Measurements from ENCODE around the gene LDAH. TPM values are rescaled to one million over a fixed set of nuclear protein-coding genes. Genes with fewer than 3 reads are reported as not detected.

The LDAH gene
- total and polyA plus RNA-seq, 4 experiments from 2014 or later: 12.3 to 23.9 (median 18.8) TPM

- peaks cover 20% of the 10 kb centered on the region for H3K4me1 ChIP-seq (ENCODE audit: insufficient read depth, low read length)
- CTCF ChIA-PET (ENCODE audit: partially characterized antibody): interaction anchor here (0.6 to 5.2 kb wide), 5 partner anchors 8 to 242 kb away, joined by 3 to 76 read pairs (median 17); partner anchors contain the start of gene RHOB
- POLR2A ChIA-PET (ENCODE audit: partially characterized antibody): interaction anchor here (1.6 to 3.3 kb wide), 4 partner anchors 23 to 752 kb away, joined by 4 to 70 read pairs (median 18); partner anchors contain the start of genes LDAH and RHOB
Measured at GRCh38 chr2:20652673-20653575, 170.0 kb downstream of the LDAH start.

GRCh38 chr2:20652141-20652540 is 170.8 kb downstream of the LDAH start:
- Mint-ChIP-seq H3K9me3 (peaks cover 0 to 3% (median 0%) of the 10 kb centered on the region in 8 donors), H3K27me3 (peaks cover 1 to 4% of the 10 kb centered on the region in 2 donors), H3K4me1 (peaks cover 22 to 42% (median 36%) of the 10 kb centered on the region in 4 donors), H3K4me3 (peak overlapping the region in 4 of 8 donors; percentile 32 to 93 (median 86)), H3K27ac (peak overlapping the region; percentile 36 to 98 (median 96)), H3K36me3 (peaks cover 0 to 8% of the 10 kb centered on the region in 2 donors)
- no peak for DNase-seq
- Histone ChIP-seq H3K27me3 (ENCODE audit: insufficient read depth, low read length) (no peaks in the 10 kb centered on the region), H3K36me3 (ENCODE audit: insufficient read depth, low read length) (no peaks in the 10 kb centered on the region), H3K4me1 (ENCODE audit: insufficient read depth, low read length) (peaks cover 20% of the 10 kb centered on the region), H3K4me3 (ENCODE audit: low read length in 2 of 2) (no peak overlapping the region), H3K9me3 (ENCODE audit: control insufficient read depth in 1 of 2, low read length in 2 of 2) (no peaks in the 10 kb centered on the region), H3K27ac (ENCODE audit: low read depth, low read length) (no peak overlapping the region)
- intact Hi-C loops (cut with micrococcal nuclease): loop anchor here (5.0 to 10.0 kb wide), 3 partner anchors 170 to 1305 kb away; partner anchors contain the start of gene LDAH
- POLR2A ChIA-PET (ENCODE audit: partially characterized antibody): interaction anchor here (1.1 to 3.3 kb wide), 8 partner anchors 9 to 751 kb away, joined by 4 to 70 read pairs (median 14); partner anchors contain the start of genes GDF7, LDAH, PUM2 and RHOB
- CTCF ChIA-PET (ENCODE audit: partially characterized antibody): interaction anchor here (1.2 to 5.2 kb wide), 10 partner anchors 9 to 311 kb away, joined by 4 to 76 read pairs (median 10); partner anchors contain the start of gene RHOB

More at GRCh38 chr2:20652673-20653575, 170.0 kb downstream of the LDAH start:
- Mint-ChIP-seq H3K27ac (peak overlapping the region in 5 of 7 donors; percentile 33 to 96 (median 62)), H3K4me1 (peaks cover 22 to 42% (median 34%) of the 10 kb centered on the region in 4 donors), H3K36me3 (peaks cover 0 to 7% of the 10 kb centered on the region in 2 donors), H3K27me3 (peaks cover 3 to 6% of the 10 kb centered on the region in 2 donors), H3K9me3 (peaks cover 0 to 3% (median 0%) of the 10 kb centered on the region in 8 donors), H3K4me3 (peak overlapping the region in 1 of 8 donors; percentile 30)
- Histone ChIP-seq H3K27ac (ENCODE audit: low read depth, low read length) (no peak overlapping the region), H3K27me3 (ENCODE audit: insufficient read depth, low read length) (no peaks in the 10 kb centered on the region), H3K4me3 (ENCODE audit: low read length in 2 of 2) (no peak overlapping the region), H3K36me3 (ENCODE audit: insufficient read depth, low read length) (no peaks in the 10 kb centered on the region), H3K9me3 (ENCODE audit: control insufficient read depth in 1 of 2, low read length in 2 of 2) (no peaks in the 10 kb centered on the region)
- intact Hi-C loops (cut with micrococcal nuclease): loop anchor here (5.0 to 10.0 kb wide), 3 partner anchors 169 to 1306 kb away; partner anchors contain the start of gene LDAH
- DNase-seq: no peak

GRCh38 chr2:20651731-20652099 is 171.2 kb downstream of the LDAH start:
- H3K4me1 ChIP-seq (ENCODE audit: insufficient read depth, low read length): peaks cover 20% of the 10 kb centered on the region
- H3K27ac Mint-ChIP-seq: peak overlapping the region; percentile 92 to 98 (median 97)
- H3K27ac ChIP-seq (ENCODE audit: low read depth, low read length): peak overlapping the region; percentile 89
- no peaks in the 10 kb centered on the region for H3K27me3 ChIP-seq (ENCODE audit: insufficient read depth, low read length)
- intact Hi-C loops (cut with micrococcal nuclease): loop anchor here (1.0 to 10.0 kb wide), 9 partner anchors 75 to 1304 kb away; partner anchors contain the start of genes LAPTM4A, LDAH, PUM2 and RHOB
- CTCF ChIA-PET (ENCODE audit: partially characterized antibody): interaction anchor here (0.6 to 5.2 kb wide), 29 partner anchors 9 to 1304 kb away, joined by 3 to 76 read pairs (median 4); partner anchors contain the start of genes LDAH and RHOB
- peaks cover 22 to 42% (median 36%) of the 10 kb centered on the region in 4 donors for H3K4me1 Mint-ChIP-seq
- no peaks in the 10 kb centered on the region for H3K9me3 ChIP-seq (ENCODE audit: control insufficient read depth in 1 of 2, low read length in 2 of 2)
- H3K27me3 Mint-ChIP-seq: peaks cover 1 to 3% of the 10 kb centered on the region in 2 donors
- peak overlapping the region in 7 of 8 donors; percentile 77 to 93 (median 89) for H3K4me3 Mint-ChIP-seq
- no peaks in the 10 kb centered on the region for H3K36me3 ChIP-seq (ENCODE audit: insufficient read depth, low read length)
- POLR2A ChIA-PET (ENCODE audit: partially characterized antibody): interaction anchor here (0.7 to 3.3 kb wide), 22 partner anchors 9 to 782 kb away, joined by 3 to 70 read pairs (median 5); partner anchors contain the start of genes GDF7, LDAH, PUM2 and RHOB
- no peak for DNase-seq
- H3K4me3 ChIP-seq (ENCODE audit: low read length in 2 of 2): peak overlapping the region in 1 of 2 donors; percentile 55
- peaks cover 0 to 8% of the 10 kb centered on the region in 2 donors for H3K36me3 Mint-ChIP-seq
- peaks cover 0 to 3% (median 0%) of the 10 kb centered on the region in 8 donors for H3K9me3 Mint-ChIP-seq

- CTCF ChIA-PET (ENCODE audit: partially characterized antibody): interaction anchor here (0.6 to 5.2 kb wide), 30 partner anchors 8 to 1304 kb away, joined by 3 to 76 read pairs (median 4); partner anchors contain the start of genes LDAH and RHOB
- Mint-ChIP-seq H3K4me1 (peaks cover 22 to 42% (median 36%) of the 10 kb centered on the region in 4 donors), H3K4me3 (peak within 1 kb of the TSS; percentile 87 to 93 (median 90)), H3K27me3 (no peaks in the 10 kb centered on the region), H3K36me3 (peaks cover 0 to 12% of the 10 kb centered on the region in 2 donors), H3K9me3 (peaks cover 0 to 3% (median 0%) of the 10 kb centered on the region in 8 donors), H3K27ac (peak within 1 kb of the TSS; percentile 92 to 98 (median 97))
- peak; percentile 88 to 98 (median 94) for DNase-seq
- H3K27me3 ChIP-seq (ENCODE audit: insufficient read depth, low read length): no peaks in the 10 kb centered on the region
- no peaks in the 10 kb centered on the region for H3K36me3 ChIP-seq (ENCODE audit: insufficient read depth, low read length)
- no peaks in the 10 kb centered on the region for H3K9me3 ChIP-seq (ENCODE audit: control insufficient read depth in 1 of 2, low read length in 2 of 2)
- H3K4me3 ChIP-seq (ENCODE audit: low read length in 2 of 2): peak within 1 kb of the TSS; percentile 50 to 87
- intact Hi-C loops (cut with micrococcal nuclease): loop anchor here (1.0 to 10.0 kb wide), 9 partner anchors 75 to 1304 kb away; partner anchors contain the start of genes LAPTM4A, LDAH, PUM2 and RHOB
- H3K4me1 ChIP-seq (ENCODE audit: insufficient read depth, low read length): peaks cover 20% of the 10 kb centered on the region
- H3K27ac ChIP-seq (ENCODE audit: low read depth, low read length): peak within 1 kb of the TSS; percentile 89
- POLR2A ChIA-PET (ENCODE audit: partially characterized antibody): interaction anchor here (0.7 to 3.3 kb wide), 22 partner anchors 9 to 782 kb away, joined by 3 to 70 read pairs (median 5); partner anchors contain the start of genes GDF7, LDAH, PUM2 and RHOB
Measured at GRCh38 chr2:20650877-20651730, 171.8 kb downstream of the LDAH start, which contains the start of gene HS1BP3. HS1BP3 (minus strand) TSS chr2:20651098; CDS start chr2:20651063, 35 bp downstream.

- DNase-seq: peak in 3 of 5 donors; percentile 46 to 59 (median 47)
- Mint-ChIP-seq H3K27ac (peak overlapping the region; percentile 66 to 98 (median 96)), H3K4me3 (peak overlapping the region; percentile 87 to 93 (median 90)), H3K4me1 (peaks cover 22 to 42% (median 36%) of the 10 kb centered on the region in 4 donors), H3K36me3 (peaks cover 0 to 12% of the 10 kb centered on the region in 2 donors), H3K27me3 (no peaks in the 10 kb centered on the region), H3K9me3 (peaks cover 0 to 3% (median 0%) of the 10 kb centered on the region in 8 donors)
- Histone ChIP-seq H3K27ac (ENCODE audit: low read depth, low read length) (peak overlapping the region; percentile 89), H3K36me3 (ENCODE audit: insufficient read depth, low read length) (no peaks in the 10 kb centered on the region), H3K9me3 (ENCODE audit: control insufficient read depth in 1 of 2, low read length in 2 of 2) (no peaks in the 10 kb centered on the region), H3K27me3 (ENCODE audit: insufficient read depth, low read length) (no peaks in the 10 kb centered on the region), H3K4me1 (ENCODE audit: insufficient read depth, low read length) (peaks cover 20% of the 10 kb centered on the region), H3K4me3 (ENCODE audit: low read length in 2 of 2) (peak overlapping the region; percentile 50 to 87)
- intact Hi-C loops (cut with micrococcal nuclease): loop anchor here (2.0 to 10.0 kb wide), 6 partner anchors 172 to 1303 kb away; partner anchors contain the start of genes LDAH, PUM2 and TTC32
- ChIA-PET POLR2A (ENCODE audit: partially characterized antibody) (interaction anchor here (1.0 to 3.3 kb wide), 14 partner anchors 8 to 299 kb away, joined by 3 to 70 read pairs (median 8); partner anchors contain the start of genes GDF7, LDAH, PUM2 and RHOB), CTCF (ENCODE audit: partially characterized antibody) (interaction anchor here (1.1 to 5.2 kb wide), 14 partner anchors 8 to 323 kb away, joined by 4 to 76 read pairs (median 11); partner anchors contain the start of genes LDAH and RHOB)
Measured at GRCh38 chr2:20650393-20650876, 172.5 kb downstream of the LDAH start.

All from CD4-positive, alpha-beta memory T cell (primary cell).